Measurements from ENCODE around the gene ALS2.

ALS2 gene

DNA sequence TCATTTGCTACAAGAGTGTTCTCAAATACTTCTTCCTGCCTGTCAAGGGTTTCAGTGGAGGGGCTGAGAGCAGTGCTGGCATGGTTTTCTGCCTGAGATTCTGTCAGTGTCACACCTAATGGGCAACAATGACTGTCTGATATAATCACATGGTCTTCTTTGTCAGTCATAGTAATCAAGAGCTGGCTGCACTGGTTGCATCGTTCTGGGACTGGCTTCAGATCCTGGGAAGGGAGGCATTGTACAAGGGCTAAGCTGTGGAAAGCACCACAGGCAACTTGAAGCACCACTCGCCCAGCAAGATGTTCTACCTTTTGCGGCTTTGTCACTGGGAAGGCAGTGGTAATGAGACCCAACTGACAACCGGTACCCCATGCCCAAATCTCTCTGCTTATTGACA lies 19.6 kb downstream of the ALS2 start:
- ChIA-PET POLR2A (ENCODE audit: low non-redundant PET) (no interaction called here), CTCF (no interaction called here)
- DNase-seq (ENCODE audit: low spot score): no peak
- TF ChIP-seq, protein P1, sequence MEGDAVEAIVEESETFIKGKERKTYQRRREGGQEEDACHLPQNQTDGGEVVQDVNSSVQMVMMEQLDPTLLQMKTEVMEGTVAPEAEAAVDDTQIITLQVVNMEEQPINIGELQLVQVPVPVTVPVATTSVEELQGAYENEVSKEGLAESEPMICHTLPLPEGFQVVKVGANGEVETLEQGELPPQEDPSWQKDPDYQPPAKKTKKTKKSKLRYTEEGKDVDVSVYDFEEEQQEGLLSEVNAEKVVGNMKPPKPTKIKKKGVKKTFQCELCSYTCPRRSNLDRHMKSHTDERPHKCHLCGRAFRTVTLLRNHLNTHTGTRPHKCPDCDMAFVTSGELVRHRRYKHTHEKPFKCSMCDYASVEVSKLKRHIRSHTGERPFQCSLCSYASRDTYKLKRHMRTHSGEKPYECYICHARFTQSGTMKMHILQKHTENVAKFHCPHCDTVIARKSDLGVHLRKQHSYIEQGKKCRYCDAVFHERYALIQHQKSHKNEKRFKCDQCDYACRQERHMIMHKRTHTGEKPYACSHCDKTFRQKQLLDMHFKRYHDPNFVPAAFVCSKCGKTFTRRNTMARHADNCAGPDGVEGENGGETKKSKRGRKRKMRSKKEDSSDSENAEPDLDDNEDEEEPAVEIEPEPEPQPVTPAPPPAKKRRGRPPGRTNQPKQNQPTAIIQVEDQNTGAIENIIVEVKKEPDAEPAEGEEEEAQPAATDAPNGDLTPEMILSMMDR (conservative IDR thresholded peaks at IDR 0.05; ENCODE audit: low read depth): no peak
- no peak overlapping the region for H3K27ac ChIP-seq

DNA sequence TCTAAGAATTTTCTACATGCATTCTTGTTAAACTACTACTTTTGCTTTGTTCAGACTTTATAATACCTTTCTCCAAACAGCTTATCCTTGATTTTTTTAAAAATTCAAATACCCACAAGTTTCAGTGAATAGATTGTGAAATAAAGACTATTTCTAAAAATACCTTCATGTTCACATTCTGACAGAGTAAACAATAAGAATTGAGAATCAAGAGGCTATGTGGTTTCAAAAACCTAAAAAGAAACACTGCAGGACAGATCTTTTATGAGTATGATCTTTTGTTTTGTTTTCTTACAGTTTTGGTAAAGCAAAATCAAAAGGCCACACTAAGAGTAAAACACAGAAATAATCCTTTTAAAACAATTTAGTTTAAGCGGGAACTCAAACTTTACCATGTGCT lies 21.2 kb downstream of the ALS2 start:
- no peak for DNase-seq (ENCODE audit: low spot score)
- ChIA-PET POLR2A (ENCODE audit: low non-redundant PET) (no interaction called here), CTCF (no interaction called here)
- TF ChIP-seq, protein P1 (conservative IDR thresholded peaks at IDR 0.05; ENCODE audit: low read depth): no peak
- H3K27ac ChIP-seq: no peak overlapping the region

DNA sequence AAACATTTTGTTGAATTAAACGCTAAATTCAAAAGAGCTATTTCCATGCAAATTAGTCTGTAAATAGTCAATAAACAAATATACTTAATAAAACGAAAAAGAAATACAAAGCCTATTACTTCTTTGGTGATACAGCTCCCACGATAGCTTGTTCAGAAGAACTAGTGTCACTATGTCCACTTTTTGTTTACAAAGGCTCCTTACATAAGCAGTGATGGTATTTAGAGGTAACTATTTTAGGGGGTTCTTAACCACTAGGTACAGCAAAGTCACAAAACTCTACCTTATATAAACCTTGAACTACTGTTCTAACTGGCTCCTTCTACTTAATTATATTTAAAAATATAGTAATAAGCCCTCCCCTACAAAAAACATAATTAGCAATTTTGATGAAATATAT lies 21.9 kb downstream of the ALS2 start:
- H3K27ac ChIP-seq: no peak overlapping the region
- TF ChIP-seq, protein P1 (conservative IDR thresholded peaks at IDR 0.05; ENCODE audit: low read depth): no peak
- ChIA-PET POLR2A (ENCODE audit: low non-redundant PET) (interaction anchor here (0.7 kb wide), 1 partner anchor 17 kb away, joined by 3 read pairs; no protein-coding TSS in a partner anchor), CTCF (no interaction called here)
- DNase-seq (ENCODE audit: low spot score): no peak

DNA sequence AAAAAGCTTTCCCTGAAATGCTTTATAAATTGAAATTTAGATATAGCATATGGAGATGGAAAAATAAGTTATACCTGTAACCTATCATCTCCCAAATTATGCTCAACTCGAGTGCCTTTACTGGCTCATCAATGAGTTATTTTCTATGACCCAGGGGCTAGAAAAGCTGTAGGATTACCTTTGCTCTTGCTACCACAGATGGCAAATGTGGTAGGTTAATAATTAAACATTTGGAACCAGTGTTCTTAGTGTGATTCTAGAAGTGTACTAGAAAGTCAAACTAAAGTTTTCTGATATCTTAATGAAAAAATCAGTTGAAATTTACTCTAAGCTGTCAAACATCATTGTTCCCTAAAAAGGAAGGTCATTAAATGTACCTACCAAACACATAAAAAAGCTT lies 22.5 kb downstream of the ALS2 start:
- CTCF ChIA-PET: no interaction called here
- DNase-seq (ENCODE audit: low spot score): no peak
- H3K27ac ChIP-seq: no peak overlapping the region
- TF ChIP-seq, protein P1 (conservative IDR thresholded peaks at IDR 0.05; ENCODE audit: low read depth): no peak
- POLR2A ChIA-PET (ENCODE audit: low non-redundant PET): no interaction called here

DNA sequence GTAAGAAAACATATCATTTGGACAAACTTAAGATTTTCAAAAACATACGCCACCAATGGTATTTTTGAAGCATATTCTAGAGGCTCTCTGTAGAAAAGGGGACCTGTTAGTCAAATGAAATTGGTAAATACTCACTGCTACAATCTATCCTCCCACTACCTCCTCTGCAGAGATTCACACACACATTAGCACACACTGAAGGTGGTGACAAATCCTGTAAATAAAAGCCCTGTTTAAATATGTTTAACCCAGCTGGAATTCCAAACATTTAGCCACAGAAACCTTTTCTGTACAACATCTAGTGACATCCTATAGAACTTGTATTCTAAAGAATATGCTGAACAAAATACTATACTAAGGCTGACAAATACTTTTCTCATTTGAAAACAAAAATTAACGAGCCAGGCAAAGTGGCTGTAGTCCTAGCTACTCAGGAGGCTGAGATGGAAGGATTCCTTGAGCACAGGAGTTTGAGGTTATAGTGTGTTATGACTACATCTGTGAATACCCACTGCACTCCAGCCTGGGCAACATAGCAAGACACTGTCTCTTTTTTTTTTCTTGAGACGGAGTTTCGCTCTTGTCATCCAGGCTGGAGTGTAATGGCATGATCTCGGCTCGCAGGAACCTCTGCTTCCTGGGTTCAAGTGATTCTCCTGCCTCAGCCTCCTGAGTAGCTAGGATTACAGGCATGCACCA lies 25.9 kb downstream of the ALS2 start:
- no peak for DNase-seq (ENCODE audit: low spot score)

DNA sequence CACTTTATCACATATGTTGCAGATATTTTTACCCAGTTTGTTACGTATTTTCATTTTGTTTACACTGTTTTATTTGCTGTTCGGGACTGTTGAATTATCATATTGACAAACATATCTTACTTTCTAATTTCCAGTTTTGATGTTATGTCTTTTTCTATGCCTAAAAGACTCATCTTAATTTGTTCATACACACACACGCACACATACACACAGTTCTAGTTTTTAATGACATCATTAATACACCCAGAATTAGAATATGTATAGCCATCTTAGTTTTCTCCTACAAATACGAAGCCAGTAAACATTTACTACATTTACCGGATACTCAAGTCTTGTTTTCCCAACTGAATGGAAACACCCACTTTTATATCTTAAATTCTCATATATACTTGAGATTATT lies 29.2 kb downstream of the ALS2 start:
- H3K27ac ChIP-seq: no peak overlapping the region
- ChIA-PET CTCF (no interaction called here), POLR2A (ENCODE audit: low non-redundant PET) (no interaction called here)
- TF ChIP-seq, protein P1 (conservative IDR thresholded peaks at IDR 0.05; ENCODE audit: low read depth): no peak
- DNase-seq (ENCODE audit: low spot score): no peak

More for the DNA sequence above, 25.9 kb downstream of the ALS2 start:
- no peak overlapping the region for H3K27ac ChIP-seq
- TF ChIP-seq, protein P1 (conservative IDR thresholded peaks at IDR 0.05; ENCODE audit: low read depth): no peak
- ChIA-PET CTCF (no interaction called here), POLR2A (ENCODE audit: low non-redundant PET) (no interaction called here)

Data from RWPE1 (cell line).